Measurements from ENCODE around the gene PTCD2.

Gene PTCD2

DNA sequence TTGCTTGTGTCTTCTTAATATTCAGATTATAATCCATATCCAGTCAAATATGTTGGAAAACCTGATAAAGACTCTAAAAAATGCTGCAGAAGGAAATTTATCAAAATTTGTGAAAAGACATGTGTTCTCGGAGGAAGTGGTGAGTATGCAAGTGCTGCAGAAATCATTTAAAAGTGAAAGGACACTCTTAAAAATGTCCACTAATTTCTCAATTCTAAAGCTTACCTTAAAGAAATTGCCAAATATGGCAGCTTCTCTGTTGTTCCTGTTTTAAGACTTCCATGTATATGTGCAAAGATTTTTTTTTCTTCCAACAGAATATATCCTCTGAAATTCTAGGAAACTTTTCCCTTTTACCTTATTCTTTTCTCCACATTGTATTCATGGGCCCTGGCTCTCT lies 32.4 kb downstream of the PTCD2 start:
- DNase-seq: no peak

- DNase-seq: no peak
These were observed 32.9 kb downstream of the PTCD2 start for GRCh38 chr5:72353046-72353445.

- no peak for DNase-seq
These were observed 35.6 kb downstream of the PTCD2 start for GRCh38 chr5:72355706-72356299.

GRCh38 chr5:72356361-72356760 lies 36.2 kb downstream of the PTCD2 start:
- DNase-seq: no peak

GRCh38 chr5:72358925-72359324 lies 38.8 kb downstream of the PTCD2 start:
- DNase-seq: no peak

- DNase-seq: no peak
These were observed 39.7 kb downstream of the PTCD2 start for GRCh38 chr5:72359886-72360285.

DNA sequence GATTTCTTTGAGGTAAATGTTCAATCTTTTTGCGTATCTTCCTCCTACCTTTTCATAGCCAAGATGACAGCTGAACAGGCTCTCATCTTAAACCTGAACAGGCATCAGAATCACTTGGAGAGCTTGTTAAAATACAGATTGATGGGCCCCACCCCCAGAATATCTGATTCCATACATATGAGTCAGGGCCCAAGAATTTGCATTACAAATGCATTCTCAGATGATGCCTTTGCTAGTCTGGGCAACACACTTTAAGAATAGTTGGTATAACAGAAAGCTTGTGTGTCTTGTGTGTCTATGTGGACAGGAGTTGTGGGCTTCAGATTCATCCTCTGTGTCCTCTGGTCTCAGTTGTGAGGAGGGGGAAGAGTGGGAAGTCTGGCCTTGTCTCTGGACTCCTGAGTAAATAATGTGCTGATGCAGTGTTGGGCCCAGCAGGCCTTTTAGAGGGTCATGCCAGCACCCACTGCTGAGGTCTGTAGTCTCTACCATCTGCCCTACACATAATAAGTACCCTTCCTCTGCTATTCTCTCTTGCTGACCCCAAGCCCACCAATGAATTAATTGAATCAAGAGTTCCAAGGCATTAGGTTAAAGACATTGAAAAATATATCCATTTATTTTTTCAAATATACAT lies 43.1 kb downstream of the PTCD2 start:
- DNase-seq: no peak

DNA sequence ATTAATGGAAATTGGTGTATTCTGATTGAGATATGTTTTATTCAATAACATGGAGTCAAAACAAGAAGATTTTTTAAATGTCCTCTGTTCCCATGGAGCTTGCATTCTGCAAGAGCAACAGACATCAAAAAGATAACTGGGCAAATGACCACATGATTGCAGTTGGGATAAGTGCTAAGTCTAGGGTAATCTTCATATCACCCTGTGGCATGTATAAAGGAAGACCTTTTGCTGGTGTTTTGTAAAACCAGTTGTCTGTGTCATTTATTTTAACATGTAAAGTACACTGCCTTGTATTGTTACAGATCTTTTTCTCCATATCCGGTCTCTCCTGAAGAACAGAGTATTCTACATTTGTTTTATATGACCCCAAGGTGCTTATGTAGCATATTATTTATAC lies 44.0 kb downstream of the PTCD2 start:
- DNase-seq: no peak

- DNase-seq: no peak
These were observed 44.8 kb downstream of the PTCD2 start for GRCh38 chr5:72364951-72365350.

- no peak for DNase-seq
These were observed 46.3 kb downstream of the PTCD2 start for GRCh38 chr5:72366324-72366976.

DNA sequence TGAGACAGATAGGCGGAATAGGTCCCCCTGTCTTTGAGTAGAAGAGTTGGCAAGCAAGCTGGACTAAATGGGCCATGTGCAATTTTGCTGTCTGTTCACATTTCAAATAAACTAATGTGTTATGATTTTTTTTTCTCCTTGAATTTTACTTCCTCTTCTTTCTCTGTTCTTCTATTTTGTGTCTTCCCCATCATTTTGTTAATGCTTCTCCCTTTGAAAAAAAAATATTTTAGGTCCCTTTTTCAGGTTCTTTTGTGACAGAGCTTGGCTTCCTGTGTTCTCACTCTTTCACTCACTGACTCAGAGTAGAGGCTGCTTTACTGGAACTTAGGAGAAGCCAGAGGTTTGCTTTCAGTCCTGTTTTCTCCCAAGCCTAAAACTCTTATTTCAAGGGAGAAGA lies 48.1 kb downstream of the PTCD2 start:
- DNase-seq: no peak

- no peak for DNase-seq
These were observed 49.1 kb downstream of the PTCD2 start for GRCh38 chr5:72369301-72369700.

GRCh38 chr5:72369711-72370110 lies 49.5 kb downstream of the PTCD2 start:
- DNase-seq: no peak

- no peak for DNase-seq
These were observed 52.2 kb downstream of the PTCD2 start for GRCh38 chr5:72372331-72372730.

DNA sequence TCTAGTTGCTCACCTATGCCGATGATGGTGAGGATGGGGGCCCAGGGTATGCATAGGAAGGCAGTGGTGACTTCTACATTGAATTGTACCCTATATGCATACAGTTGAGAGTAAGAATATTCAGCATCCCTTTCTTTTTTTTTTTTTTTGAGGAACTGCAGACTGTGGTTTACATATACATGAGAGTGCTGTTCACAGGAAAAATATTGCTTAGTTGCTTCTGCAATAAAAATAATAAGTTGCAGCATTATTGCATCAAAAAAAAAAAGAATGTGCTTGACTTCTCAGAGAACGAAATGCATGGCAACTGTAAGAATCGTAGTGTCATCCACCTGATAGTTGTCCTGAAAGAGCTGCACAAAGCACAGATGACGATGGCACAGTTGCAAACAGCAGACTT lies 52.8 kb downstream of the PTCD2 start:
- DNase-seq: no peak

DNA sequence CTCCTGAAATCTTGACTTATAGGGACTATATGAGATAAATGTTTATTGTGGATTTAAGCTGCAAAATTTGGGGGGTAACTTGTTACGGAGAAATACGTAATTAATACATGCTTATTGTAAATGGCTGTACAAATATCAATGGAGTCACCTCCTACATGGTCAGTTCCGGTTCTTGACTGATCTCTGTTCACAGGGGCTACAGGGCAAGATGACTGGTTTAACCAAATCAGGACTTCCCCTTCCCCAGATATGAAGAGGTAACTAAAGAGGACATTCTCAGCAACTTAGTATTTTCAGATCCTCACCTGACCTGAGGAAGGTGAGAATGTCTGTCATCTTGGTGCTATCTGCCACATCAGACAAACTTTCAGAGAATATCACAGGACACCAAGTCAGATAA lies 54.7 kb downstream of the PTCD2 start:
- DNase-seq: no peak

DNA sequence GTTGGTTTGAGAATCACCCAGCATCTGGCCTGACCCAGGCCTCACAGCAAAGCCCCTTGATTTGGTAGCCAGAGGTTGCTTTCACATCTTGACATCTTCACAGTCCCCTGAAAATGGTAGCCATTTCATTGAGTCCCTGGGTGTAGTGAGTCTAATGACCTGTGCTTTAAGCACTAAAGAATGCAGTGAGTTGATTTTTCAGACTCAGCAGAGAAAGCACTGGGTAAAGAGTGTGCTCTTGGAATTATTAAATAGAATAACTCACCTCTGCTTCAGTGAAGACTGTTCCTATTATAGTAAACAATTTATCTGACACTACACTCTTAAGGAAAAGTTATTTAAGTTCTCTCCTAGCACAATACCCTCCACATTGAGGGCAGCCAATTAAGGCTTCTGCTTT lies 56.2 kb downstream of the PTCD2 start:
- DNase-seq: no peak

- DNase-seq: no peak
These were observed 57.9 kb downstream of the PTCD2 start for GRCh38 chr5:72377910-72378638.

GRCh38 chr5:72378639-72379289 lies 58.6 kb downstream of the PTCD2 start:
- no peak for DNase-seq

DNA sequence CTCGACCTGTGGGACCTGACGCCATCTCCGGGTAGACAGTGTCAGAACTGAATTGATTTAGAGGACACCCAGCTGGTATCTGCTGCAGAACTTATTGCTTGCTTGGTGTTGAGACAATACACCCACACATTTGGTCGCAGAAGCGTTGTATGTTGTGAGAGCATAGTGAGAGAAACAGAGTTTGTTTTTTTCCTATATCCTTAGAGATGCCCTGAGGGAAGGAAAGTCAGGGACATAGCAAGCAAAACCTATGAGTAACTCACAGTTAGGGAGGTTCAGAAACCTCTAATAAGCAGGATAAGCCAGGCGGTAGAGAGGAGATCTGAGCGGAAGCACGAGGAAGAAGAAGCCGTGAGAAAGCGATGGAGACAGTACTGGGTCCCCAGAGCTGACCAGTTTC lies 59.8 kb downstream of the PTCD2 start:
- no peak for DNase-seq

GRCh38 chr5:72380492-72381274 lies 60.5 kb downstream of the PTCD2 start:
- DNase-seq: no peak

DNA sequence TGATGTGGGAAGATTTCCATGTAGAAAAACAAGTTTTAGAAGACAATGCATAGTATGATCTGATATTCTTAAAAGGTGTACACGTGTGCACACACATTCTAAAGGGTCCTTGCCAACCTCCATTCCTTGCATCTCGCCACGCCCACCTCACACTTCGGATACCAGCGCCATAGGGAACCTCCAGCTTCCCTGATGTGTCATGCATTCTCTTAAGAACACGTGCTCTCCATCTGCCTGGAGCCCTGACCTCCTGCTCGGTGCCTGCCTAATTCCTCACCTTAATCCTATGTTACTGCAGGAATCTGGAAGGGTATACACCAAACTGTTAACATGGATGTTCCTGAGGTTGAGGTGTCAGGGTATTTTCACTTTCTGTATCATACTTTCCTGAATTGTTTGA lies 63.1 kb downstream of the PTCD2 start:
- DNase-seq: no peak

DNA sequence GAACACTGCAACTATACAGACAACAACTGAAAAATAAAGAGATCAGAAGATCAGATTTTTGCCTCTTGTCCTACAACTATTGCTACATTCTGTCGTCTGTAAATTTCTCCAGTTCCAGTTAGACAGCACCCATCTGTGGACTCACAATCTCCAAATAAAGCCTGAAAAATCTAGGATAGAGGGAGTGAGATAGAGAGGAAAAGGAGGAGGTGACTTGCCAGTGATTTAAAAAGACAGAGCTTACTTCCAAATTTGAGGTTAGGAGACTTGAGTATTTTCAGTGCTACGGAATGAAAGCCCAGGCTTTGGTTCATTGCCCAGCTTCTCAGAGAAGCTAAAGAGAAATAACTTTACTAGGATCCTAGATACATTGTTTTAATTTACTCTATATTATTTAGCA lies 63.6 kb downstream of the PTCD2 start:
- DNase-seq: no peak

All from activated CD8-positive, alpha-beta memory T cell treated with anti-CD3 and anti-CD28 coated beads, Interleukin-2, amount 50 U/mL, for 4 hours (primary cell).